CD4-positive, alpha-beta T cell treated with Interleukin-1 beta for 1 hour (primary cell): ENCODE measurements around the gene STX12.
"Not testable (repeated sequence)": the region's sequence is repeated elsewhere in the genome, so short reads cannot be mapped to it uniquely, and the experiment has no call there.

Experiments
- DNase-seq, 2 donors: peaks; one replicate each; pipeline ENCODE4 v3.0.0-alpha.2; 2020 to 2022

Gene STX12

GRCh38 chr1:27871076-27871475, 98.1 kb downstream of the STX12 start:
- DNase-seq, result not testable (repeated sequence)

- peak; percentile 81 to 82 for DNase-seq
Measured at GRCh38 chr1:27872059-27872801, 99.2 kb downstream of the STX12 start, which contains the start of gene THEMIS2. TSS of gene THEMIS2 (plus strand) at chr1:27872544. CDS start at chr1:27872572, 28 bp downstream.

- no peak for DNase-seq
Measured at GRCh38 chr1:27872802-27873551, 100.0 kb downstream of the STX12 start.

GRCh38 chr1:27873671-27874384, 100.8 kb downstream of the STX12 start:
- peak in 1 of 2 donors; percentile 69 for DNase-seq
